ENCODE data around the gene NHEJ1.

NHEJ1 gene

DNA sequence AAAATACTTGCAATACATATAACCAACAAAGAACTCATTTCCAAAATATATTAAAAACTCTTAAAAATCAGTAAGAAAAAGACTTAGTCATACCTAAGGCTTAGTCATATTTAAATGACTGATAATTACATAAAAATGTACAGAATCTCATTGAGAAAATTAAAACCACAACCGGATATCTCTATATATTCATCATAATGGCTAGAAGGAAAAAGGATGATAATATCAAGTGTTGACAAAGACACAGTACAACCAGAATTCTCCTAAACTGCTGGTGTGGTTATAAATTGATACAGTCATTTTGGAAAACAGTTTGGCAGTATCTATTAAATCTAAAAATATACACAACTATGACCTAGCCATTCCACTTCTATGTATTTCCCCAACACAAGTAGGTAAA, 72.8 kb downstream of the NHEJ1 start:
- DNase-seq (ENCODE audit: low read depth in 2 of 2), result no peak

DNA sequence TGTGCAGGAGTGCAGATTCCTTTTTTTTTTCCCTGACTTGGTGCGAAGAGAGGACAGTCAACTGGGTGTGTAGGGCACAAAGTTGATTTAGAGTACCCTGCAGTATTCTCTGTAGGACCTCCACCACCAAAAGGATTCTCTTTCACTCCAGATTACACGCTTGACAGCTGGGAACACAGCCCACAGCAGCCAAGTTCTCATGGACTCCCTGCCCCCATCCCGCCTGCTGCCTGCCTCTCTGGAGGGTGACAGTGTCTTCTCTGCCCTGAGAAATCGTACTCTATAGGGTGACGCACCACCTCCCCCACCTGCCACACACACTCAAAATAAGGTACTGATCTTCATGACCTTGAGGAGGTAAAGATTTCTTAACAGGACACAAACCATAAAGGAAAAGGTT, 73.3 kb downstream of the NHEJ1 start:
- no peak for DNase-seq (ENCODE audit: low read depth in 2 of 2)

DNA sequence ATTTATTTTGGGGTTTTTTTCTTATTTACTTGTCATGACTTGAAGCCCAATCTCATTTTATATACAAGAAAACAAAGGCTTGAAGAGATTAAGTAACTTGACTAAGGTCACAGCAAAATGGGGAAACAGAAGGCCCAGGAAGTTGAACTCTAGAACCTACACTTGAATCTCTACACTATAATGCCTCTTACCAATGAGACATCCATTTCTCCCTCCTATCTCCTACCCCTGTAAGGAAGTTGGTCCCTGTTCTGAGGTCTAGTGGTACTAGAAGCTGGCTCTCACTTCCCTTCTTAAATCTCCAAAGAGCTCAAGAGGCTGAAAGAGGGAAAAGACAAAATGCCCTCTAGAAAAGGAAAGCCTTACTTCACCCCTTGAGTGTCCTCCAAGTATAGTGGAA, 74.4 kb downstream of the NHEJ1 start:
- no peak for DNase-seq (ENCODE audit: low read depth in 2 of 2)

DNA sequence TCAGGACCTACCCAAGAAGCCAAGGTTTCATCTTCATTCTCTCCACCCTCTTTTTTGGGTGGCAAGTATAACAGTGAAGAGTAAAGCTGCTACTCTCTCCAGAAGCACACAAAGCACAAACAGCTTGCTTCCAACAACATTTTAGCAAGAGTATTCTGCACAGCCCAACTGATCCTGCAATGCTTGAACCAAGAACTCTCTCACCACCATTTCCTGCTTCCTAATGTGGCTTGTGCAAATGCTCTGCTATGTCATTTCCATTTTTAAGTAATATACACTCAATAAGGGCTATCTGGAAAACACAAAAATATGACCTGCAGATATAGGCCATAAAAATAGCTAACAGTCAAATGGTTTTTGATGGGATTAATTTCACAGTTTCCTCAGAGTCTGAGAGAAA, 75.8 kb downstream of the NHEJ1 start:
- DNase-seq (ENCODE audit: low read depth in 2 of 2), result no peak

DNA sequence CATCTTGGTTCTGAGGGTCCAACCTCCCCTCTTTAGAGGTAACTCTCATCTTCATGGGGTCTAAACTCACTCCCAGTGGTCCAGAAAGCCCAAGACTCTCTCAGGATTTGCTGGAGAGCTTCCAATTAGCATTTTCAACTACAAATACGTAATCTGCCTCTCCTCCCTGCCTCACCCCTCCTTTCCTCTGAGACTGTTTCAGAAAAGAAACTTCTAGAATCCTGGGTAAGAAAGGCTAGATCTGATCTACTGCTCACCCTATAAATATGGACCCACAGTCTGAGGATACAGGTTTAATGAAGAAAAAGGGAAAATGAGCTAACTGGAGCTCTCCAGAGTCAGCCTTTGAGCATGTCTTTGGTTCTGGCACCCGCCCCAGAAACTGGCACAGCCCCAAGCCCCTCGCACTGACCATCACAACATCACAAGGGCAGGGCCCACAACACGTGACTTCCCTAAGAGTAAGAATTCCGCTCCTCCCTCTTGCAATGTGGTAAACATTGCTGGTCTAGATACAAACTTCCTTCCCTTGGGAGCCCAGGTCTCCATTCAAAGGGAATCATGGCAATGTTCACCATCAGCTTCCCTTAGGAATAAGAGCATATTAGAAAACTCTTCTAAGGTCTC, 78.2 kb downstream of the NHEJ1 start:
- DNase-seq (ENCODE audit: low read depth in 2 of 2), result no peak

DNA sequence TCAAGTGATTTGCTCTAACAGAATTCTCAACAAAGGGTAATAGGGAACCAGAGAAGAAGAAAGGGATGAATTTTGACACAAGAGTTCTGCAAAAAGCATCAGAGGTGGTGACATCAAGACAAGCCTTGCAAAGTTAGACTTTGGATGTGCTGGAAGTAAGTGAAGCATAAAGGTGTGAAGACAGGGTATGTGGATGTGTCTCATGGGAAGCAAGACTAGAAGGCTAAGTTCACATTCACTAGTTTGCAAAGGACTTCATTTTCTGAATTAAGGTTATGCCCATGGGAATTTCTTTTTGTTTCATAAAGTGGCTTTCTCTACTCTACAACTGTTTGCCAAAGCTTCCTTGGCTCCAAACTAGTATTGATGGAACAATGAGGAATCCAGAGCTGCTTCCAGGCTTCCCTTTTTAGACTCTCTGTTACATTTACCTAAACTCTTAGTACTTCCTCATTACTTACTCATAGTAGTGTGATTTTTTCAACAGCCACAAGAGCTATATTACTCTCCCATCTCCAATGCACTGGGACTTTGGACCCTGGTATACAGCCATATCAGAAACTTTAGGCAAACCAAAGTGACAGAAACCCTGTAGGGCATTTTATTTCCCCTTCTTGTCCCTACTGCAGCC, 78.8 kb downstream of the NHEJ1 start:
- DNase-seq (ENCODE audit: low read depth in 2 of 2), result no peak

DNA sequence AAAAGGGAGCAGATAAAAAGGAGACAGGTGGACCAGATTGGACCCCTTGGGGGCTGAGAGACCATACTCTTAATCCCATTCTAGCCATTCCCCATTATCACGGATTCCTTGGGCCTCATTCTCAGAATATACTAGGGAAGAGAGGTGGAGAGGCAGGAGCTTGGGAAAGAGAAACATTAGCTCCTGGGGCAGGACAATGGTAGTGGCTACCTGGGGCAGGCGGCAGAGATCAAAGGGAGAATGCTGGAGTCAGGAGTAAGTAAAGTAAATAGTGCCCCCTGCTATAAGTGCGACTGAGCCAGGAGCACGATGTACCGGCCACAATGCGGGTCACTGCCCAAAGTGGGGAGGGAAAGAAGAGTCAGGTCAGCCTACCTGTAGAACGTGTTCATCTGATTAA, 79.5 kb downstream of the NHEJ1 start:
- no peak for DNase-seq (ENCODE audit: low read depth in 2 of 2)

DNA sequence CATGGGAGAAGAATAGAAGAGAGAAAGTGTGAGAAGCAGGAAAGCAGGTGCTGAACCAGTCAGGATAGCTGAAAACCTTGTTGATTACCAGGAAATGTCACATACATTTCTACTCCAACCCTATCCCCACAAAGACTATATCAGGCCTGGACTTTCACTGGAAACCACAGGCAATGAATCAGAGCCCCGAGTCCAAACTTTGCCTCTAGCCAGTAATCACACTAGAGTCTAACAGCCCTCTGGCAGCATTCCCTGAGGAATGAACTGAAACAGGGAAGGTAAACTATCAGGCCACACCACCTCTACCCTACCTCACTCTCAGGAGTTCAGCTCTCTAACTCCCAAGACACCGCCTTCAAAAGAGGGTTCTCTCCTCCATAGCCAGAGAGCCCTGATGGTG, 81.2 kb downstream of the NHEJ1 start:
- DNase-seq (ENCODE audit: low read depth in 2 of 2), result no peak

DNA sequence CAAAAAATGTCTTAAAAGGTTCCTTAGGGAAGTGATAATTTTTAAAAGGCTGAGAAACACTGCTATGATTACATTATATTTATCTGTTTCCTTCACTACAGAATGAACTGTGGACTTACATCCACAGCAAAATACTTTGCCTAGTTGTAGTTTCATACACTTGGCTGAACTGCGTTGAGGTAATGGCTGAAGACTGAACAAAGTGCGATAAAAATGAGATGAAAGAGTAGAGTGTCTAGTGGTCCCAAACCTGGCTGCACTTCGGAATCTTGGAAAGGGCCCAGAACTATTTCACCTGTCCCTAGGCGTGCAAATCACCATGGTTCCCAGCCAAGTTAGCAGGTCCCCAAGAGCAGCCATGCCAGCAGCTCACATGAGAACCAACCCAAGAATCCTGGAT, 81.7 kb downstream of the NHEJ1 start:
- DNase-seq (ENCODE audit: low read depth in 2 of 2), result no peak

DNA sequence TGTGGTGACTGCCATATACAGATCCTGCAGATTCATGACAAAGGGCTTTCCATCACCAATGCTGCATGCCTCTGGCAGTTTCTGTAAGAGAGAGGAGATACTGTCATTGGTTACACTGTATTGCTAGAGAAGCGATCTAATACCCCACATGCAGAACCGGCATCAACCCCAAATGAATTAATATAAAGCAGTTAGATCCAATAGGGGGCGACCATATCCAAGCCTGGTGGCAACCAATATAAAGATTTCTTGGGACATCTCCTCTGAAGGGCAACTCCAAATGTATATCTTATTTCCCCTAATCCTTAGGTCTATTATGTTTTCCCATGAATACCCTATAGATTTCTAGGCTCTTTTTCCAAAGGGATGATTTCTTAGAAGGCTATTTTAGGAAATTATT, 82.5 kb downstream of the NHEJ1 start:
- DNase-seq (ENCODE audit: low read depth in 2 of 2), result no peak

DNA sequence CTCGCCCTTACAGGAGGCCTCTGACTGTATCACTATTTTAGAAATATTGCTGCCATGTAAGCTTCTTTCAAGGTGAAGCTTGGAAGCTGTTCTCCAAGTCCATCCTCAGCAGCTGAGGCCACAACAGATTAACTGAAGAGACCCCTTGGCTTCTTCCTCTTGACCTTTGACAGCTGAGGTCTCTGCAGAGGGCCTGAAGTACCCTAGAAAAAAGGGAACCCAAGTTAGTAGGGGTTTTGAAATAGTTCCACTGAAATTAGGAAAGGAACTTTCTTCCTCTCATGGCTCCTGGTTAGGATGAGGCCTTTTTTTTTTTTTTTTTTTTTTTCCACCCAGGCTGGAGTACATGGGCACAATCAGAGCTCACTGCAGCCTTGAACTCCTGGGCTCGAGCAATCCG, 84.4 kb downstream of the NHEJ1 start:
- no peak for DNase-seq (ENCODE audit: low read depth in 2 of 2)

DNA sequence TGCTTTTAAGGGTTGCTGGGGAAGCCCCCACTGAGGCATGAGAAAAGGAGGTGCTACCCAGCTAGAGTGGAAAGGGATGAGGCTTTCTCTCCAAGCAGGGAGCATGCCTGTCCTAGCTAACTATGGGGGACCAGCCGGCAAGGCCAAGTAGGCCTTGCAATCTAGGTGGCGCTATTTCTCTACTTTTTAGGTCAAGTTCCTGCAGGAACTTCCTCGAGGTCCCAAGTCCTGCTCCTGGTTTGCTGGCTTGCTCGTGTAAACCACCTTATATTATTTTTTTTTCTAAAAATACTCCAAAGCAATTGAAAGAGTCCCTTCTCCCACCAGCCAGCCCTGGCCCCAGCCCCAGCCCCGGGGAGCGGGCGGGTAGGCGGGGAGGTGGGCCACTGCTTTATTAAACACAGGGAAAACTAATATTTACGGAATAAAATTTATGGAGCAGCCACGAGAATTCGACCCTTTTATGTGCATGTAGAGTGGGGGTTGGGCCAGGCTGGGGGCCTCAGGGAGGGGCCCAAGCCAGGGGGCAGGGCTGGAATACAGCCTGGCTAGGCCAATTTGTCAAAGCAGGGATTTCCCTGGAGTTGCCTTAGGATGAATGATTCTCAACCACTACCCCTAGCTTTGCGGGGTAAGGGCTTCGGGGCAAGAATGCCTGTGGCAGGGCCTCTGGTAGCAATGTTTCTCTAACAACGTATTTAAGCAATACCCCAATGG, 87.0 kb downstream of the NHEJ1 start:
- no peak for DNase-seq (ENCODE audit: low read depth in 2 of 2)

DNA sequence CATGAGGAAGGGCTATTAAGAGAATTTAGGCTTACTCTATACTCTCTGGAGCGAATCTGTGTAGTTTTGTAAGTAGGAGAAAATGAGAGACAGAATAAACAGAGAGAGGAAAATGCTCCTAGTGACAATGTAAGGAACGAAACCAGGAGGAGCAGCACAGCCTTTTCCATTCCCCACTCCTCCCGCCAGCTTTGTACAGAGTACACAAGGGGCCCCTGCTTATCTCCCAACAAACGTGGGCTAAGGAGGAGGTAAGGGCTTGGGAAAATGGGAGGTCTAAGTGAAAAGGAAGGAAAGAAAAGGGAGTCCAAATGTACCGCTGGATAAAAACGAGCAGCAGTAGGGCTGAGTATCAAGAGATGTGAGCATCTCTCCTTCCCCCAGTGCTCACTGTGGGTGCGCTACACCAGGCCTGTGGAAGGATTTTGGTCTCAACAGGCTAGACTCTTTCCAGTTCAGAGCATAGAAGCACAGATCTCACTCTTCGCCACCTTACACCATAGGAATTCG, 87.8 kb downstream of the NHEJ1 start:
- DNase-seq (ENCODE audit: low read depth in 2 of 2), result no peak

DNA sequence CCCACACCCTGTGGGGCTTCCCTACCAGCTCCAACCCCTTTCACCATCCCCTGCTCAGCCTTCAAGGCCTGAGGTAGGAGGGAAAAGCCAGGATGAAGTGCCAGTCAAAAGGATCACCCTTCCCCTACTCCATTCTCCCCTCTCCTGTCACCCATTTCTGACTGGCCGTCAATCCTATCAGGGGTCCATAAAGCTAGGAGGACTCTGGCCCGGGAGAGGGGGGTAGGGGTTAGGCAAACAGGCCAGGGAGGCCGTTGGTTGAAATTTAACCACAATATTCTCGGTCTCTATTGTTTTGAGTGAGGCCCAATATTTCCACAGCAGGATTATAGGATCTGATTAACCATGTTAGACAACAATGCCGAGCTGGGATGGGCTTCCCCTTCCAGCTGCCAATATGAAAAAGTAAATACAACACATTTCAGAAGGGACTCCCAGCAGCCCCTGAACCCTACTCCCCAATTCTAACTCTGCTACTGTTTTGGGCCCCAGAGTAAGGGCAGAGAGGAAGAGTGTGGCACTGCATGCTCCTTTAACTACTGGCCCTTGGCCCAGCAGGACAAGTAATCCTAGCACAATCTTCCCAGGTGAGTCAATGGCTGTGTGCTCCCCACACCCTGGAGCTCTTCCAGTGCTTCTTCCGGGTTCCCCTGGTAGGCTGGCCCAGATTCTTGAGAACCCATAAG, 89.3 kb downstream of the NHEJ1 start:
- no peak for DNase-seq (ENCODE audit: low read depth in 2 of 2)

DNA sequence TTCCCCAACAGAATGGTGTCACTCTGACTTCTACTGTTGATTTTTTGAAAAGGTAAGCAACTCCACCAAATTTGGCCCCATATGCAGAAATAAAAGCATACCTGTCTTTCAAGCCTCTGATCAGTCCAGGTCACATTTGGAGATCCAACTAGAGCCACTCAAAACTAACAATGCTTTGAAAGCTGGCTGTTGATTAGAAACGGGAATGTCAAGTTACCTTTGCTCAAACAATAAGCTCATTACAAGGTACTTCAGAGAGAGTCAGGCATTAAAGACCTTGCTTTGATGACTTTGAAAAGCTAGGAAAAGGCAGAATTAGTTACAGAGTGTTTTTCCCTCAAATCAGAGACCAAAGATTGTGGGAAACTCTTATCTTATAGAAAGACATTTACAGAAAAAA, 95.1 kb downstream of the NHEJ1 start:
- DNase-seq (ENCODE audit: low read depth in 2 of 2), result no peak

DNA sequence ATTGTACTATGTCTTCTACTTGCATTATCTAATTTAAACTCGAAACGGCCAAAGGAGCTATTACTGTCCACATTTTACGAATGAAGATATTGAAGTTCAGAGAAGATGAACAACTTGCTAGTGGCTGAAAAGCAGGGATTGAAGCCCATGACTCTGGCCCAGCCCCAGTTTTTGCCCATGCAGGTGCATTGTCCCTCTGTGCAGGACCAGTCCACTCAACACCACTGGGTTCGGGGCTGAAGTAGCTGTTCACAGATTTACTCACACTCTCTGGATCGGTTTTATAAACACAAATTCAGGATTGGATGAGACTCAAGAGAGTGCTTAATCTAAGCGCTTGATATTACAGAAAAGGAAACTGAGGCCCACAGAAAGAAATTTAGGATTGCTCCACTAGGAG, 98.5 kb downstream of the NHEJ1 start:
- DNase-seq (ENCODE audit: low read depth in 2 of 2), result no peak

DNA sequence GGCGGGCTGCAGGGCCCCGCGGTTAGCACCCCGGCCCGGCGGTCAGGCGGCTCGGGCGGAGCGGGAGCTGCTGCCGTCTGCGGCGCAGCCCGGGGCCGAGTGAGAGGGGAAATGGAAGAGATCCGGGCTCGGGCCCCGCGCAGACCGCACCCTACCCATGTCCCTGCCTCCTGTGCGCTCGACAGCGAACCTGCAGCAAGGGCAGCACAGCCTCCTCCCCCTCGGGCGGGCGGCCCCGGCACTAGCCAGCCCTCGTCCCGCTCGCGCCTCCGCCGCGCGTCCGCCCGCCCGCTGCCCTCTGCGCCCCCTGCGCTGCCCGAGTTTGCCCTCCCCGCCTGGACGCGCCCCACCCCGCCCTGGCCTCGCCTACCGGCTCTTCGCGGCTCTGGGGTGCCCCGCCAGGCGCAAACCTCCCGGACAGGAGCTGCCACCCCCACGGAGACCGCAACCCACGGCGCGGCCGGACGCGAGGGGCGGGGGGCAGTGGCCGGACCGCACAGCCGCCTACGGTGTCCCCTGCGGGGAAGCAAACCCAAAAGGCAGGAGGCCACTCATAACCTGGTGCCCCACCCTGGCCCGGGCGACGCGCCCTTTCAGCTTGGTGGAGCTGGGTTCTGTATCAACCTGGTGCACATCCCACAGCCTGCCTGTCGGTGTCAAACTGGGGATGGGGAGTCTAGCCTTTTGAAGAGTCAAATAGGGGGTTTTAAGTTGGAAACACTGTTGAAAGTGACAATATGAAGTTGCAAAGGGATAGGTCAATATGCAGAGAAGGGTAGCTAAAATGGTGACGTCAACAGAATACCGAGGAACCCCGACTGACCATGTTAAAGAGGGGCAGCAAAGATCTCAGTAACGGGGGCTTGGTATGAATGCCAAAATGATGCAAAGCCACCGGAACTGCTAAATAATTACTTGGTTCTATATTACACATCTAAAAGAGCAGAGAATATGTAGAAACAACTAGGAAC, 99.5 kb downstream of the NHEJ1 start, which contains the start of gene IHH:
TSS of gene IHH (minus strand) at position 101 of the 971 bp plus-strand sequence. CDS start 454 bp downstream, outside the sequence.
- no peak for DNase-seq (ENCODE audit: low read depth in 2 of 2)

DNA sequence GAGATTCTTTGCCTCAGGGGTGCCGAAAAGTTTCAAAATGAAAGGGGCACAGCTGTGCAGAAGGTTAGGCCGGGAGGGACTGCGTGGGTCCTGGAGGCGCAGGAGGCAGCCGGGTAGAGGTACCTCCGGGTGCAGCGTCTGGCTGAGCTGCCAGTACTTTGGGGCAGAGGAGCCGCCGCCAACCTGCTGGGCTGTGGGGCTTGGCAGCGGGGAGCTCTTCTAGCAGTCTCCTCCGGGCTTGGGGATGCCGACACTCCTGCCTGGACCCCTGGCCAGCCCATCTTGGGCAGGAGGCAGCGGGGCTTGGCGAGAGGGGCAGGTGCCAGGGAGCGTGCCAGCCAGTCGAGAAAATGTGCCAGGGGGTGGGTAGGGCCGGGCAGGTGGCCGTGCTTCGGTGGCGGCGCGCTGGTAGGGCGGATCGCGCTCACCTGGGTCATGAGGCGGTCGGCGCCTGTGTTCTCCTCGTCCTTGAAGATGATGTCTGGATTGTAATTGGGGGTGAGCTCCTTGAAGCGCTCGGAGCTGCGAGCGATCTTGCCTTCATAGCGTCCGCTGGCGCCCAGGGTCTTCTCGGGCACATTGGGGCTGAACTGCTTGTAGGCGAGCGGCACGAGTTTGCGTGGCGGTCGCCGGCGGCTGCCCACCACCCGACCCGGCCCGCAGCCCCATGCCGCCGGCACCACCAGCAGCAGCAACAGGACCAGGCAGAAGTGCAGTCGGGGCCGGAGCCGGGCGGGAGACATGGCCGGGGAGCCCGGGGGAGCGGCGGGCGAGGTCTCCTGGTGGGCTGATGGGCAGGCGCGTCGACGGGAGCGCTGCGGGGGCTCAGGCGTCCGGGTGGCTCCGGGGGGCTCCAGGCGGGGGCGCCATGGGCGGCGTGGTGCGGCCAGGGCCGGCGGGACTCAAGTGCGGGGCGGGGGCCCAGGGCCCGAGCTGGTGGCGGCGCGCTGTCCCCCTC, 100.6 kb downstream of the NHEJ1 start:
- DNase-seq (ENCODE audit: low read depth in 2 of 2), result no peak

DNA sequence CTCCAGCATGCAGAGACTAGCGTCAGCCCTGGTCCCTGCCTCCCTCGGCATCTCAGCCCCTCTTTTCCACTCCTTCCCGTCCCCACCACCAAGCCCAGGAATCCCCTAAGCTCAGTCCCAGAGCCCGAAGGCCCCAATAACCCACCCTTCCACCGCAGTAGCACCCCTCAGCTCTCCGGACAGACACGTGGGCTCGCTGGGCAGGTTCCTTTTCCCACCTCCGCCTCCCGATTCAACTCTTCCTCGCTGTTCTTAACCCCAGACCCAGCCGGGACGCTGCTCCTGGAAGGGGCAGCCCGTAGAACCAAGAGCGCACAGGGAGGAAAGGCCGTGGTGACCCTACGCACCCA, 101.3 kb downstream of the NHEJ1 start:
- no peak for DNase-seq (ENCODE audit: low read depth in 2 of 2)

All from stimulated activated CD8-positive, alpha-beta memory T cell treated with anti-CD3 and anti-CD28 coated beads, Interleukin-7, amount 100 ng/mL, for 4 hours (primary cell).